SW 1271 (cell line): ENCODE results near the gene LHB.

Source experiments
- DNase-seq, 2 experiments: peaks; one replicate each; lab custom pipeline; 2025; lab: John Stamatoyannopoulos, UW

The LHB gene

DNA sequence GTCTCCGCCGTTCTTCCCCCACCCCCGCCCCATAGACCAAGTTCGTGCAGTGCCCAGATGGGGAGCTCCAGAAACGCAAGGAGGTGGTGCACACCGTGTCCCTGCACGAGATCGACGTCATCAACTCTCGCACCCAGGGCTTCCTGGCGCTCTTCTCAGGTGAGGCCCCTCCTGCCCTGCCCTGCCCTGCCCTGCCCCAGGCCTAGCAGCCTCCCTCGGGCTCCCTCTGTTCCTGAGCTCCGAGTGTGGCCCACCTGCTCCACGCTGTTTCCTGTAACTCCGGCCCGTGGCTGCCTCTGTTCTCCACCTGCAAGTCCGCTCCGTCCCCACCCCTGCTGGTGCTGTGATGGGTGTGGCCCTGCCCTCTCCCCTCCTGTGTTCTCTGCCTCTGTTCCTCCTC, 6.4 kb downstream of the LHB start:
- DNase-seq: no peak

DNA sequence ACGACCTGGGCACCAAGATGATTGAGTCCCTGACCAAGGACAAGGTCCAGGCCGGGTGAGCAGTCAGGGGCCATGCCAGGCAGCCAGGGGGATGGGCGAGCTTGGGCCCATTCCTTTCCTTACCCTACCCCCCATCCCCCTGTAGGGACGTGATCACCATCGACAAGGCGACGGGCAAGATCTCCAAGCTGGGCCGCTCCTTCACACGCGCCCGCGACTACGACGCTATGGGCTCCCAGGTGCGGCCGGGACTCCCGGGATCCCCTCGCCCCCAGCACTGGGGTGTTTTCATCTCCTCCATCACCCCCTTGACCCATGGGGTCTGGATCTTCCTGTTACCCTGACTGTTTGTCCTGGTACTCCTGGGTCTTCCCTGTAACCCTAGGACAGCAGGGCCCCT, 7.1 kb downstream of the LHB start:
- no peak for DNase-seq

DNA sequence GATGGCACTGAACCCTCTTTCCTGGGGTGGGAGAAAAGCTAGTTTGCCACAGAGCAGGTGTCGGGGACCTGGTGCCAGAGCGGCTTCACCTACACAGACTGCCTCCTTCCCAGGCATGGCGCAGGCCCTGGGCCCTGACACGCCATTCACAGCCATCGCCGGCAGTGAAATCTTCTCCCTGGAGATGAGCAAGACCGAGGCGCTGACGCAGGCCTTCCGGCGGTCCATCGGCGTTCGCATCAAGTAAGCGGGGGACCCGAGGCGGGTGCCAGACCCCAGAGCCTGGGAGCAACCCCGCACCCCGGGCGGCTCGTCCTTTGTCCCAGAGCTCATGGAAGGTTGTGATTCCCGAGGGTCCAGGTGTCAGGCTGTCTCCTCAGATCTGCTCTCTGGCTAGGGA, 10.0 kb downstream of the LHB start:
- no peak for DNase-seq

DNA sequence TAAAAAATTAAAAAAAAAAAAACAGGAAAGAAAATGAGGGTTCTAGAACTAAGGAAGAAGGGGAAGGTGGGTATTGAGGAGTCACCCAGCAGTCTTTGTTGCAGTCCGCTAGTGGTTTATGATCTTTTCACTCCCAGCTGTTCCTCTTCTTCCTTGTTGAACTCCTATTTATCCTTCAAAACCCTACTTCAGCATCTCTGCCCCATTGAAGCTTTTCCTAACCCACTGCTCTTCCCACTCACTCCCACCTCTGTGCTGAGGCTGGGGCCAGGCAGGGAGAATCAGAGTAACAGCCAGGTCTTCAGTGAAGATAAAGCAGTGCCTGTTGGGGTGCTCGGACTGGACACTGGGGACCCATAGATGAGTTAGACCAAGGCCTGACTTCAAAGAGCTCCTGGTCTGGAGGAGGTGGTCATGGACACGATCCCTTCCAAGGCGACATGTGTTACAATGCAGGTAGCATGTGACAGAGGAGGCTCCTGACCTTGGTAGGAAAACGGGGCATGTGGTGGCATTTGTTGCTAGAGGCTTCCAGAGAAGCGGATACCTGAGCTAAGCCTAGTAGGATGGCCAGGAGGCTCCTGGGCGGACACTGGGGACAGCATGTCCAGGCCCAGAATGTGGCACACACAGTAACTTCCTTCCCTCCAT, 11.8 kb downstream of the LHB start:
- no peak for DNase-seq

DNA sequence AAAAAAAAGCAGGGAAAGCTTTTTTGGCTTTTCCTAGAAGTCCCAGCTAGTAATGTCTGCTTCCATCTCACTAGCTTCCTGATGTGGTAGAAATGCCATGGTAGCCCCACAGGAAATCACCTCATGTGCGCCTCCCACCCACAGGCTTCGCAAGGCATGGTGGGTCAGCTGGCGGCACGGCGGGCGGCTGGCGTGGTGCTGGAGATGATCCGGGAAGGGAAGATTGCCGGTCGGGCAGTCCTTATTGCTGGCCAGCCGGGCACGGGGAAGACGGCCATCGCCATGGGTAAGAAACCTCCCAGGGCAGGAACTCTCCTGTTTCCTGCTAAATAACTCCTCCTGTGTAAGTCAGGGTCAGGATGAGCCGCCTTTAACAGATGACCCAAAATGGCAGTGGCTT, 12.8 kb downstream of the LHB start:
- no peak for DNase-seq

DNA sequence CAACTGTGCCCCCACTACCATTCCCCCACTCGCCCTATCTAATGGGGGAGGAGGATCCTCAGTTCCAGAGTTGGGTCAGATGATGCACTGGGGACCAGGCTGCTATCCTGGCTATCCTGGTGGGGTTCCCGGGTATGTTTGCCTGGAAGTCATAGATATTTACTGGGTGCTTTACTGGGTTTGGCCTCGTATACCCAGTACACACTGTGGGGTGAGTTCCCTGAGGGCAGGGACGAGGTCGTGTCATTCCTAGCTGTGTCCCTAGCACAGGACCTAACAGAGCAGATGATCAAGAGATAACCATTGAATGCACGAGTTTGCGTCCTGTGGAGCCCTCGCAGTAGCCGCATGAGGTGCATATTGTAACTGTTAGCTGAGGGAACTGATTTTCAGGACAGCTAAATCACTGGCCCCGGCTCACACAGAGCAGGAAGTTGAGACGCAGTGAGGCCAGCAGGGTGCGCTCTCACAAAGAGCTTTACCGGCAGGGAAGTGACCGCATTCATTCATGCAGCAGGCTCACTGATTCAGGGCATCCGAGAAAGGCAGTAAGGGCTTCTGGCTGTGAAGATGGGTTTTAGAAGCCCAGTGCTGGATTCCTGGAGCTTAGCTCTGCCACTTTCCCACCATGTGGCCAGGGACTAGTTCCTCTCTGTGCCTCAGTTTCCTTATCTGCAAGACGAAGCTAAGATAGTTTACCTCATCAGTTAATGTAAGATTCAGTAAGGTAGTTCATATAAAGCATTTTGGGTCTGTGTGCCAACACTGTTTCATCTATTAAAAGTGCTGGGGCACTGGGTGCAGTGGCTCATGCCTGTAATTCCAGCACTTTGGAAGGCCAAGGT, 17.2 kb downstream of the LHB start:
- DNase-seq: peak in 1 of 2 experiments; percentile 3

DNA sequence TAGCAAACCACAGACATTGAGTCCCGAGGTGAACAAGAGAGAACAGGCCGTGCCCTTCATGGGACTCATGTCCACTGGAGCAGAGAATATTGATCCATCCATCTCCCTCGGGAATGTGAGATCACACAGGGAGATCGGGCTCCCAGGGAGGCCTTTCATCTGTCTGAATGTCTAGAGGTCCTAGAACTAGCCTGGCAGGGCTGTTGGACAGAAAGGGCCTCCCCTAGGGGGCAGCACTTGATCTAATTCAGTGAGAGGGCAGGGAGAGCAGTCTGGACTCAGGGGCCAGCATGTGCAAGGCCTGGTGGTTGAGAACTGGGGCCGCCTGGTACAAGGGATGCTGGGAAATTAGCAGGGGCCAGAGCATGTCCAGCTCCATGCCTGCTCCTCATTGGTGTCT, 18.9 kb downstream of the LHB start:
- peak in 1 of 2 experiments; percentile 31 for DNase-seq

DNA sequence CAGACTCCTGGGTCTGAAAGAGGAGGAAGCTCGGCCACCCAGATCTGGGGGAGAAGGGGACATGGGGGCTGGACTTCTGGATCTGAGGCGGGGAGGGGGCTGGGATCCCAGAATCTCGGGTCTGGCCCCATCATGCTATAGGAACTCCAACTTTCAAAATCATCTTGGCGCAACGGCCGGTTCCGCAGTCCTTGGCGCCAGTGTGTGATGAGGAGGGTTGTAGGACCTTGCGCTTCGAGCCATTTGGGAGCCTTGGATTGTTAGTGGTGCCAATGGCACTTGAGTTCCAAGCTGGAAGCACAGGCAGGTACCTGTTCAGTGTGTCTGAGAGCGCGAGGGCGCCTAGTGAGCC, 22.9 kb downstream of the LHB start:
- no peak for DNase-seq

DNA sequence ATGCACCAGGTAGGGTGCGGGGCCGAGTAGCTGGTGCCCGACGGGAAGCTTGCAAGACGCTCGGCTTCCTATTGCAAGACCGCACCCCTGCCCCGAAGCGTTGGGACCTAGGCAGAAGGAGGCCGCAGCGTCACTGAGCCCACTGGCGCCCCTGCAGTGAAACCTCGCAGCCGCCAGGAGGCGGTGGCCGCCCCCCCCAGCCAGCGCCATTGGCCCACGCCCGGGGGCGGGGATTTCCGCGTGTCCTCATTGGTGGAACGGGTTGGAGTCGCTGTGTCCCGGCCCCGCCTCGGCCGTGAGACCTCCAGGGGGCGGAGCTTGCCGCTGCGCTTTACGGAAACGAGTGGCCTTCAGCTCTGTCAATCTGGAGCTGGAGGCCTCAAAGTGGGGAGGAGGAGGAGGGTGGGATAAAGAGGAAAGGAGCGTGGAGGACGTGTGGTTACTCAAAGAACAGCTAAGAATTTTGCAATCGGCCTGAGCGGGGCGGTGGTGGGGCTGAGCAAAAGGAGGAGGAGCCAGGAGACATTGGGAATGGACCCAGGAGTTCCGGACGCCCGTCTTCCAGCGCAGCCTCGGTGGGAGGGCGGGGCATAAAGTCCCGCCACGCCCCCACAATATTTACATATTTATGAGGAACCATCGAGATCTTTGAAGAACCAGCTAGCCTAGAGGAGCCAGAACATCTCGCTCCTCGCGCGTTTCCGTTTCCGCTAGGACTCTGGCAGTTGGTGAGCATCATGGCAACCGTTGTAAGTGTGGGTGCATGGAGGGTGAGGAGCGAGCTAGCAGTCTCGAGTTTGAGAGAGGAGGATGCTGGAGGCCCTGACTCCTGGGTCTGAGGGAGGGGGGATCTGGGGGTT, 23.5 kb downstream of the LHB start, which contains the start of the genes GYS1 and RUVBL2:
Gene GYS1, minus strand, starts transcription at position 135 of the 860 bp plus-strand sequence. CDS start 197 bp downstream, outside the sequence.
Gene RUVBL2, plus strand, starts transcription at position 713 of the 860 bp plus-strand sequence. Its CDS starts 25 bp downstream, at position 738.
- DNase-seq: peak; percentile 94 to 98

DNA sequence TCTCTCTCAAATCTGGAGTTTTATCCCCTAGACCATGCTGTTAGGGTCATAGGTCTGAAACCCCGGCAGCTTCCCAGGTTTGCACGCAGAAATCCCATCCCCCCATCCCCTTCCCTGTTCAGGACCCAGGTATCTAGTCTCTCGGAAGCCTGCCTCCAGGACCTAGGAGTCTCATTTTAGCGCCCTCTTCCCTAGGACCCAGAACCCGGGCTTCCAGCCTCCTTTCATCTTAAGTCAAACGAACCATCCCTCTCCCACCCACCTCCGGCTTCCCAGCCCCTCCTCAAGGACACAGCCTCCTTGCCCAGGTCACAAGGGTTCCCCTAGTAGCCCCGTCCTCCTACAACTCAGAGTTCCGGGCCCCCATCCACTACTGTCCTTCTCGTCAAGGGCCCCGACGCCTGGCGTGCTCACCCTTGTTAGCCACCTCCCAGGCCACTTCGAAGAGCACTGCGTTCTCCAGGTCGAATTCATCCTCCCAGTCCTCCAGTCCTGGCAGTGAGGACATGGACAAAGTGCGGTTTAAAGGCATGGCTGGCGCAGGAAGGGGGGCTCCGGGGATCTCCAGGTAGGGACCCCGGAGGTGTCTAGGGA, 24.2 kb downstream of the LHB start:
- no peak for DNase-seq

DNA sequence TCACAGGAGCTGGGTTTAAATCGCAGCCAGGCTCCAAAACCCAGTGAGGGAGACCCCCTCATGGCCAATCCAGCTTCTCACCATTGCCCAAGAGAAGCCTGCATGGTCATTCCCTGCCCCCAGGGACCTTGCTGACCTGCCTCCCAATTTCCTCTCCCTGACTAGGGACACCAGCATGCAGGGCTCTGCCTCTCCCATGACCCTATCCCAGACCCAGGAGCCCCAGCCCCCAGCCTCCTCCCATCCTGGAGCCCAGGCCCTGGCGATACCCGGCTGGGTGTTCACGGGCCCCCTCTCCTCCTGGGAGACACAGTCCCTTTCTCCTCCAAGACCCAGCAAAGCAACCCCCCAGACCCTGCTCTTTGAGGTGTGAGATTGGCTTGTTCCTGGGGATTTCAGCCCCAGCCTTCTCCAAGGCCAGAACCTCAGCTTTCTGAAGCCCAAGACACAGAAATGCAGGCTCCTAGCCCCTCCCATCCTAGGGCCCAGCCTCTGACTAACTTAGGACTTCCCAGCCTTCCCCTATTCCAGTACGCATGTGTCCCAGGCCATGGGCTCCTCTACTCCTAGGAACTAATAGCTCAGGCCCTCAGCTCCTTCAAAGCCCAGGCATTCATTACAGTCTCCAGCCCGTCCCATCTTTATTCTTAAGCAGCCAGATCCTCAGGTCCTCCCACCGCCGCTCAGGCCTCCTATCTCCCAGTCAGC, 24.9 kb downstream of the LHB start:
- DNase-seq: peak in 1 of 2 experiments; percentile 61

DNA sequence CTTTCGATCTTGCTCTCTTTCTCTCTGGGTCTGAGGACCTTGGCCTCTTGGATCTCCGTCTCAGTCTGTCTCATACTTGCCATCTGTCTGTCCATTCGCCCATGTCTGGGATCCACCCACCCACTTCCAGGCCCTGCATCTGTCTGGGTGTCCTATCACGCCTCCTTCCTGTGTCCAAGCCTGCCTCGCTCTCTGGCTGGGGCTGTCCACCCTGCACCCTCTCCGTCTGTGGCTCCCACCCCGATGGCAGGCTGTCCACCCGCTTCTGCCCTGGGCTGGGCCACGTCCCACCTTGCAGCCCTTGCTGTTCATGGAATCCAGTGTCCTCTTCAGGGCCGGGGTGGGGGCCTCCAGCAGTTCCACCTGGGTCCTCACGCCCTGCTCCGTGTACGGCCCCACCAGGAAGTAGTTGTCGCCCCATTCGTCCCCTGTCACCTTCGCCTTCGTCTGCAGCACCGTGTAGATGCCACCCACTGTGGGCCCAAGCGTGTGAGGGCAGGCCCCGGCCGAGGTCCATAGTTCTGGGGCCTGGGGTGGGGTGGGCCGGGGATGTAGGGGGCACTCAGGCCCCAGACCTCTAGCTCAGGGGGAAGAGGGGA, 25.8 kb downstream of the LHB start:
- DNase-seq: no peak

DNA sequence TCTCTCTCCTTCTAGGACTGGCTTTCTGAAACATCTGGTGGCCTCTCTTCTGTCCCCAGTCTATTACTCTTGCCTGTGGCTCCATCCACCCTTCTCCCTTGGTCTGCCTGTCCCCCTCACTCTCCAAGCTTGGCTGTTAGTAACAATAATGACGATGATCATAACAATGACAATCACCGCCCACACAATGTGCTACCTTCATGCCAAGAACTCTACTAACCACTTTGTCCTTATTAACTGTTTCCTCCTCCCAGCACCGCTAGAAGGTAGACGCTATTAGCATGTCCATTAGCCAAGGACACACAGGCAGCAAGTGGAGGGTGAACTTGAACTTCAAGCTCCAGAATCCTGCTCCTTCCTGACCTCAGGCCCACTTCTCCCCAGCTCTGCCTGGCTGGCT, 26.5 kb downstream of the LHB start:
- no peak for DNase-seq

DNA sequence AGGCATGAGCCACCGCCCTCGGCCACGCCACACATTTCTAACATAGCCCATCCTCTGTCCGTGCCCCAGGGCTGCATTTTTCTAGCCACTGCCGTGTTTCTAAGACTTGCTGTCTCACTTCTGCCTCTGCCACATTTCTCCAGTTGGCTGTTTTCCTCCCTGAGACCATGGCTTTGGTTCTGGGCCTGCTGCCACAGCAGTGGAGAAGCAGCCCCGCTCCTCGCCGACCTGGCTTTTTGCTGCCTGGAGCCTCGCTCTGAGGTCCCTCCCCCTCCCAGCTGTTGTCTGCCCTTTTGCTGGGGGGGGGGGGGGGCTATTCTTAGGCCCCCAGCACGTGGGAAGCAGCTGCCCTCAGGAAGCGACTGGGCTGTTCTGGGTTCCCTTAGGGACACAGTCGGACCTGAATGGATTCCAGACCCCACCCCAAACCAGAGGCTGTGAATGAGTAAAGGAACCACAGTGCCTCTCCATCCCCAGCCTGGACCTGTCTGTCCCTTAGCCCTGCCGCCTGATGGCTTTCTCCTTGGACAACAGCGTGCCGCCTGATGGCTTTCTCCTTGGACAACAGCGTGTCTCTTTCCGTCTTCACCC, 27.1 kb downstream of the LHB start:
- DNase-seq: no peak

DNA sequence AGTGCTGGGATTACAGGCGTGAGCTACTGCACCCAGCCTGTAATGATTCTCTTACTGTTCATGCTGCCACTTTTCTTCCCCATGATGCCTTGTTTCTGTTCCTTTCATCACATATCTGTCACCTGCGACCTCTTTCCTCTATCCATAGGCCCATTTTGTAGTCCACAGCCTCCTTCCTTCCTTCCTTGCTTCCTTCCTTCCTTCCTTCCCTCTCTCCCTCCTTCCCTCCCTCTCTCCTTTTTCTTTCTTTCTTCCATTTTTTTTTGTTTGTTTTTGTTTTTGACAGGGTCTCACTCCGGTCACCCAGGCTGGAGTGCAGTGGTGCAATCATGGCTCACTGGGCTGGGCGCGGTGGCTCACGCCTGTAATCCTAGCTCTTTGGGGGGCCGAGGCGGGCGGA, 28.0 kb downstream of the LHB start:
- DNase-seq: no peak

DNA sequence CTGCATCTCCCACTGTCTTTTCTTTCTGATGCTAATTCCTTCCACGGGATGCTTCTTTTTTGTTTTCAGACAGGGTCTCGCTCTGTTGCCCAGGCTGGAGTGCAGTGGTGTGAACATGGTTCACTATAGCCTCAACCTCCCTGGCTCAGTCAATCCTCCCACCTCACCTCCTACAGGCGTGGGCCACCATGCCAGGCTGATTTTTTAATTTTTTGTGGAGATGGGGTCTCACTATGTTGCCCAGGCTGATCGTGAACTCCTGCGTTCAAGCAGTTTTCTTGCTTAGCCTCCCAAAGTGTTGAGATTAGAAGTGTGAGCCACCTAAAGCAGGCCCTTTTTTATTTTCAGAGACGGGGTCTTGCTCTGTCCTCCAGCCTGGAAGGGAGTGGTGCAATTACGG, 28.6 kb downstream of the LHB start:
- DNase-seq: no peak

DNA sequence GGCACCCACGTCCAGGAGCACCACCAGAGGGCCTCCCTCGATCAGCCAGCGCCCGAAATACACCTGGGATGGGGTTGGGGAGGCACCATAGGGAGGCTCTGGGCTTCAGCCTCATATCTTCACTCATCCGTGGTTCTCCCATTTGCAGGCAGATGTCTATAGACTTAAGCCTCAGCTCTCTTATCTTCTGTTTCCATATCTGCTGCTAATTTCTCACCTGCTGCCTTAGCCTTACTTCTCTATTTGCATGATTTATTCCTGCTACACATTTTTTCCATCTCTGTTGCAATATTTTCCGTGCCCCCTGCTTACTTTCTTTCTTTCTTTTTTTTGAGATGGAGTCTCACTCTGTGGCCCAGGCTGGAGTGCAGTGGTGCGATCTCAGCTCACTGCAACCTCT, 29.6 kb downstream of the LHB start:
- DNase-seq: no peak

DNA sequence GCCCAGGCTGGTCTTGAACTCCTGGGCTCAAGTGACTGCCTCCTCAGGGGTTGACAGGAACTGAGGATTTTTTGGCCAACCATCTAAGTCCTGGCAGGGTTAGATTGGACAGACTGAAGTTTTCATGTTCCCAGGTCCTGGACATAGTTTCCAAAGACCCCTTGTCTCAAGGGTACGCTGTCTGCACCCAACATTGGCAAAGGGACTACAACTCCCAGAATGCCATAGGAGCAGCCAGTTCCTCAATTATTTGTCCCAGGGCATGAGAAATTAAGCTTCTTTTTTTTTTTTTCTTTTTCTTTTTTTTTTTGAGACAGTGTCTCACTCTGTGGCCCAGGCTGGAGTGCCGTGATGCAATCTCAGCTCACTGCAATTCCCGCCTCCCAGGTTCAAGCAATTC, 30.7 kb downstream of the LHB start:
- DNase-seq: no peak

DNA sequence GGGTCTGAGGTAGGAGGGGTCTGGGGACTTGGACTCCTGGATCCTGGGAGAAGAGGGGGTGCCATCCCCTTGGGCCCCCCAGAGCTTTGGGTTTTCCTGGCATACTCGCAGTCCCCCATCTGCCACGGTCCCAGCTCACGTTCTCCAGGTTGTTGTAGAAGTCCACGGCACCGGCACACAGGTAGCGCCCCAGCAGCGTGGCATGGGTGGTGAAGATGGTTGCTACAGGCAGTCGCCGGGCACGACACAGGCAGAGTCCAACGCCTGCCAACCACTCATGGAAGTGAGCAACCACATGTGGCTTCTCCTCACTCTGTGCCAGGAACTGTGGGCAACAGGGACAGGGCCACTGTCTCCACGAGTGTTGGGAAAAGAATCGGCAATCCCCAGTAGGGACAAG, 31.2 kb downstream of the LHB start:
- DNase-seq: no peak

DNA sequence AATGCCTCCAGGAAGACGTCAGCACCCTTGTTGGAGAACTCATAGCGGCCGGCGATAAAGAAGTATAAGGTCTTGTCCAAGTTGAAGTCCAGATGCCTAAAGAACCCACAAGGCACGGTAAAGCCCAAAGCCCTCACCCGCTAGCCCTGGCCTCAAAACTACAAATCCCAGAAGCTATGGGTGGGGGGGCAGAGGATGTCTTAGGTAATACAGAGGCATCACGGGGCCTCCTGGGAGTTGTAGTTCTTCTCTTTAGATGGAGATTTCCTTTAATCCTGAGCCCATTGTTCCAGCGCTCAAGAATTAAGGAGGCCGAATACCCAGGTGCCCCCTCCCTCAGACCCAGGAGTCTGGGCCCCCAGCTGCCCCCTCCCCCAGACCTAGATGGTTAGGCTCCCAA, 34.6 kb downstream of the LHB start:
- DNase-seq: peak in 1 of 2 experiments; percentile 9

DNA sequence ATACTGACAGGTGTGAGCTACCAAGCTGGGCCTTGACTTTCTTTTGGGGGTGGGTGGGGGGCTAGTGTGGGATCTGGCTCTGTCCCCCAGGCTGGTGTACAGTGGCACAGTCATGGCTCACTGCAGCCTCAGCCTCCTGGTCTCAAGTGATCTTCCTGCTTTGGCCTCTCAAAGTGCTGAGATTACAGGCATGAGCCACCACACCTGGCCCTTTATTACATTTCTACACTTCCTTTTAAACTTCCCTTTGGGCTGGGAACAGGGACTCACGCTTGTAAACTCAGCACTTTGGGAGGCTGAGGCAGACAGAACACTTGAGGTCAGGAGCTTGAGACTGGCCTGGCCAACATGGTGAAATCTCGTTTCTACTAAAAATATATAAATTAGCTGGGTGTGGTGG, 39.8 kb downstream of the LHB start:
- DNase-seq: no peak
